Activated T-helper 1 cell treated with anti-CD3 and anti-CD28 coated beads, Interleukin-12 subunit alpha, Interleukin-12 subunit beta, Interleukin-2, Interleukin-4 antibody, amounts not matched to agents 30 ng/mL and 10 ng/mL and 1 ng/mL, durations not matched to agents 14 hours and 24 hours and 36 hours (primary cell): ENCODE results near the gene ATG5. TPM values are rescaled to one million over a fixed set of nuclear protein-coding genes. Genes with fewer than 3 reads are reported as not detected.

Source experiments
- DNase-seq: peaks from one replicate; pipeline ENCODE4 v3.0.0; 2021; ENCODE audit warnings: low spot score
- H3K27ac Mint-ChIP-seq: one replicate; pipeline ENCODE4 v1.8.0; 2021; ENCODE audit warnings: mild to moderate bottlenecking, mixed read lengths
- H3K27me3 Mint-ChIP-seq: one replicate; pipeline ENCODE4 v1.8.0; 2022; ENCODE audit warnings: mild to moderate bottlenecking, moderate library complexity, mixed read lengths; ENCODE audit not compliant: insufficient read depth
- H3K36me3 Mint-ChIP-seq: one replicate; pipeline ENCODE4 v1.8.0; 2021; ENCODE audit warnings: low read depth, mixed read lengths
- H3K4me1 Mint-ChIP-seq: one replicate; pipeline ENCODE4 v1.8.0; 2021; ENCODE audit warnings: low read depth, mixed read lengths
- H3K4me3 Mint-ChIP-seq: one replicate; pipeline ENCODE4 v1.8.0; 2021; ENCODE audit warnings: mild to moderate bottlenecking, moderate library complexity, mixed read lengths
- H3K9me3 Mint-ChIP-seq: one replicate; pipeline ENCODE4 v1.8.0; 2021; ENCODE audit warnings: mixed read lengths
- intact Hi-C: fragments of 100-400 bp; cut with micrococcal nuclease; formaldehyde crosslinking; loops from one replicate; pipeline ENCODE4 v1.15.1; 2024
- total RNA-seq: library from RNA; stranded (reverse); gene quantifications from 2 replicates; pipeline ENCODE4 v1.2.3, GENCODE V29; 2022

Gene ATG5
- total RNA-seq: 36.0 and 36.7 TPM in 2 replicates

DNA sequence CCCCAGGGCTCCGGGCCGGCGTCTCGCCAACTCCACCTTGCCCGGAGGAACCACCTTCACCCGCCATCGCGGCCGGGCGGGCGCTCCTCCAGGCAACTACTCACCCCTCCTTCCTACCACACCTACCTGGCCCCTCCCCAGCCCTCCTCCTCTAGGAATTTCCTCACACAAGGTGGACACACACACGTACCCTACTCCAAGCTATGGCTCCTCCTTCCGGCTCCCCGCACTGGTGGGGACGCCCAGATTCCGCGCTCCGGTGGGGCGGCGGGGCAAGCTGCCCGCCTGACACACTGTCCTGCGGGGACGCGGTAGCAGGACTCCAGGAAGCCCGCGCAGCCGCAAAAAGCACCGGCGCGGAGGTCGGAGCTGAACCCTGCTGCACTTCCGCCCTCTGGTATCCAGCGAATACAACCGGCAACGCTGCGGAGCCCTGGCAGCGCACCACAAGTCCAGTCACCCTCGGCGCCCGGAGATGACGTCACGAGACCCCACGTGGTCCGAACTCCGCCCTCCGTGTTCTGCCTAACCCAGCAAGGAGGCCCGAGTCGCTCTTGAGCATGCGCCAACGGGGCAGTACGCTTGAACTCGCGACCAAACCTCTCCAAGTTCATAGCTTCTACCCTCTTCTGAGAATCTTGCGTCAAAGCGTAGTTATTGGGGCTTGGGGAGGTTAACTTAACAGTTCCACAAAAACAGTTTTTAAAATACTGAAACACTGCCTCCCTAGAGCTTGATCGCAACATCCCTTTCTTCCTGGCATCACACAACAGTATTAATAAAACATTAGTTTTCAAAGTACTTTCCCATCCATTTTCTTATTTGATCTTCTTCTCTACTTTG, at the start of gene ATG5:
ATG5 (minus strand) TSS at position 425 of the 843 bp plus-strand sequence. CDS start 9,552 bp downstream, outside the sequence.
- peak within 1 kb of the TSS; percentile 98 for H3K27ac Mint-ChIP-seq
- H3K27me3 Mint-ChIP-seq: peaks cover 22% of the 10 kb centered on the region
- H3K36me3 Mint-ChIP-seq: peaks cover 19% of the 10 kb centered on the region
- DNase-seq: peak; percentile 100
- peak within 1 kb of the TSS; percentile 100 for H3K4me3 Mint-ChIP-seq
- intact Hi-C loops: loop anchor here (1.0 to 5.0 kb wide), 10 partner anchors 161 to 1631 kb away; partner anchors contain the start of genes MTRES1, PDSS2, PREP and QRSL1
- H3K4me1 Mint-ChIP-seq: peaks cover 35% of the 10 kb centered on the region
- H3K9me3 Mint-ChIP-seq: no peaks in the 10 kb centered on the region

DNA sequence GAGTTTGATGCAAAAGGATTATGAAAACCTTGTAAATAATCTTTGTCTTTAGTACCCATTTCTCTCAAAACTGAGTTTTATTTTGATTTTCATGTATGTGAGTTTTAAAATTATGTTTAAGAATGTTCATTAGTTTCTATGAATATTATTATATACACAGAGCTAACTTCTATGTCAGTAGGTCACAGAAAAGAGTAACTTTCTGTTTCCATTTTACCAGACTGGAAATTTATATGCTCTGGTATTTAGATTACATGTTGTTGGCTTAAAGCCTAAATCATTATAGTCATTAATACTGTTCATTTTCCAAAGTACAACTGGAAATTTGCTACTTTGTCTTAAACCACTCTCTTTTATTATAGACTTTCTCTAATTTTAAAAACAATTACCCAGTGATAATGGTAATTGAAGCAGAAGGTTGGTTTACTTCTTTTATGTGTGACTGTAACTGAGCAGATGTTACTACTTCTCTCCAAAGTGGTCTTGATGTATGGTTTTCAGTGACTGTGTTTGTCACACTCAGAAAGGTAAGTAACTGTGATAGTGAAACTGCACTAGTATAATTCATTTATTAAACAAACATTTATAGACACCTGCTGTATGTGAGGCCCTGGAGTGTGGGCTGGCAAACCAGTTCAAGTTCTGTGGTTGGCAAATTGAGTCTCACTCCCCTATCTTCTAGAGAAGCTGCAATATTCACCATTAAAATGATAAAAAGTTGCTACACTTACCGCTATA, 48.1 kb upstream of the ATG5 start:
- peaks cover 5% of the 10 kb centered on the region for H3K27me3 Mint-ChIP-seq
- peaks cover 17% of the 10 kb centered on the region for H3K4me1 Mint-ChIP-seq
- no peak overlapping the region for H3K4me3 Mint-ChIP-seq
- H3K9me3 Mint-ChIP-seq: no peaks in the 10 kb centered on the region
- H3K36me3 Mint-ChIP-seq: no peaks in the 10 kb centered on the region
- DNase-seq: no peak
- intact Hi-C loops: no loop called here
- H3K27ac Mint-ChIP-seq: peak overlapping the region; percentile 37

DNA sequence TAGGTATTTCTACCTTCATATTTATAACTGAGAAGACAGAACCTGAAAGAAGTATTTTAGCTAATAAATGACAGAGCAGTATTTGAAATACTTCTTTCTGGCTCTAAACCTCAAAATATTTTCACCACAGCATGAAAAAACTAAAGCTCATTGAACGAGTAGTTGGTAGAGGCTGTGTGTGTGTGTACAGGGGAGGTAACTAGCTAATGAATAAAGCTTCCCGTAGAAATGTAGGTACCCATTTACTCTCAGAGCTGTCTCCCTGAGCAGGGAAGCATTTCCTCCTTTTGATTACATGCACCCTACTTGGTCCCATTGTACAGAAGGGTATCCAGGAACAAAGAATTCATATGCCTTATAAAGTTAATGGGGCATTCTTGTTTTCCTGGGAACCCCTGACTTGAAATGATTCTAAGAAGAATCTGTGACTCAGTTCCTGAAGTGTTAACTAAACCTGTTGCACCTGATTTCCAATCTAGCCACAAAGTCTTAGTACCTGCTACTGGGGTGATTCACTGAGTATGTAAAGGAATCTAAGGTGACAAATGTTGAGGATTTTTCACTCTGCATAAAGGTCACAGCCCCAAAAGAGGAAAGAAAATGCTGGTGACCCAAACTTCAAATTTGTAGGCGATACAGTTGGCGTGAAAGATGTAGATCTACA, 47.4 kb upstream of the ATG5 start:
- no peak for DNase-seq
- peaks cover 5% of the 10 kb centered on the region for H3K27me3 Mint-ChIP-seq
- H3K36me3 Mint-ChIP-seq: no peaks in the 10 kb centered on the region
- no peaks in the 10 kb centered on the region for H3K9me3 Mint-ChIP-seq
- intact Hi-C loops: no loop called here
- peaks cover 17% of the 10 kb centered on the region for H3K4me1 Mint-ChIP-seq
- peak overlapping the region; percentile 37 for H3K27ac Mint-ChIP-seq
- no peak overlapping the region for H3K4me3 Mint-ChIP-seq

DNA sequence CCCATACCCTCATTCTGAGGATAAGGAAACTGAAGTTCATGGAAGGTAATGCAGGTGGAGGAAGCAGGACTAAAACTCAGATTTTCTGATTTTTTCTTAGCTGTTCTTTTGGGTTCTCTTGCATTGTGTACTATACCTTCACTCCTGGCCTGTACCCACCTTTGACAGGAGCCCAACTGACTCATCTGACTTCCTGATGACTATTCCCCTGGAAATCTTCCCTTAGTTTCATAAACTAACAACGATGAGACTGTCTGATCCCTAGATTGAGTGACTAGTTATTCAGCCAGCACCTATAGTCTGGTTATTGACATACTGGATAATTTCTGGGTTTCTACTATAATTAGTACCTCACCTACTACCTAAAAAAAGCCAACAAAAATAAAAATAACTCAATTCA, 45.1 kb upstream of the ATG5 start:
- no peak for DNase-seq
- no peaks in the 10 kb centered on the region for H3K9me3 Mint-ChIP-seq
- H3K4me1 Mint-ChIP-seq: peaks cover 17% of the 10 kb centered on the region
- intact Hi-C loops: no loop called here
- peaks cover 12% of the 10 kb centered on the region for H3K27me3 Mint-ChIP-seq
- H3K27ac Mint-ChIP-seq: no peak overlapping the region
- H3K36me3 Mint-ChIP-seq: no peaks in the 10 kb centered on the region
- H3K4me3 Mint-ChIP-seq: no peak overlapping the region

DNA sequence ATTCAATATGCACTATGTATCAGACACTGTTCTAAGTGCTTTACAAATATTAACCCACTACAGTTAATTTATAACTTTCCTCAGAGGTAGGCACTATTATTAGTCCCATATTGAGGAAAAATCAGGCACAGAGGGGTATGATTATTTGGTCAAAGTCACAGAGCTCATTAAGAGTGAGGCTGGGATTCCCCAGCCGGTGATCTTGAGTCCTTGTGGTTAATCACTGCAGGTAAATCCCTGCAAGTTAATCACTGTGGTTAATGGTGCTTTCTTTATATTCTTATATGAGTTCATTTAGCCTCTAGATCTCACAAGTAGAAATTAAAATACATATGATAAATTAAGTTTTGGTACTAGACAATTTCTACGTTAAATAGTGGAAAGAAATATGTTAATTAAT, 44.2 kb upstream of the ATG5 start:
- intact Hi-C loops: no loop called here
- no peaks in the 10 kb centered on the region for H3K36me3 Mint-ChIP-seq
- H3K27me3 Mint-ChIP-seq: peaks cover 12% of the 10 kb centered on the region
- no peak for DNase-seq
- no peak overlapping the region for H3K4me3 Mint-ChIP-seq
- H3K27ac Mint-ChIP-seq: no peak overlapping the region
- H3K4me1 Mint-ChIP-seq: peaks cover 17% of the 10 kb centered on the region
- no peaks in the 10 kb centered on the region for H3K9me3 Mint-ChIP-seq

DNA sequence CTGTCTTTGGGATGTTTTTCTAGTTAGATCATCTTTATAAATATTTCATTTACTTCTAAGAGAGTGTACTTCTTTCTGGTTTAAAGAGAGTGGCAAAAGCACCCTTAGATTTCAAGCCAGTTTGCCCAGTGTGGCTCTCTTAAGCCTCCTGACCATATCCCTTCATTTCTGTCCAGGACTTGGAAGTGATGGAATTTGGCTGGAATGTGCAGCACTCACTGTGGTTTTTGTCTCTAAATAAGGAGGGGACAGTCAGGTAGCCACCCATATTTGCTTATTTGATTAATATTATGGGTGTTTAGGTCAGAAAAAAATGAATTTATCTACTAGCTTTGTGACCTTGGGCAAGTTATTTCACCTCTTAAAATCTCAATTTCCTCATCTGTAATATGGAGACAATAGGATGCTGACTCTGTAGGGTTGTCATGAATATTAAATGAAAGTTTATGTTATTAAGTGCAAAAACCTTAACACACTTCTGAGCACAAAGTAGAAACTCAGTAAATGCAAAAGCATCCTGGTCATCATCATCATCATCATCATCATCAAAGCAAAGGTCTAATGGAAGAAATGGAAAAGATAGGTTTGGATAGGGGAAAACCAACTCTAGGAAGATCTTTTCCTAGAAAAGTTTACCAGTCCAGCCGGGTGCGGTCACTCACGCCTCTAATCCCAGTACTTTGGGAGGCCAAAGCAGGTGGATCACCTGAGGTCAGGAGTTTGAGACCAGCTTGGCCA, 38.0 kb upstream of the ATG5 start:
- no peak overlapping the region for H3K4me3 Mint-ChIP-seq

DNA sequence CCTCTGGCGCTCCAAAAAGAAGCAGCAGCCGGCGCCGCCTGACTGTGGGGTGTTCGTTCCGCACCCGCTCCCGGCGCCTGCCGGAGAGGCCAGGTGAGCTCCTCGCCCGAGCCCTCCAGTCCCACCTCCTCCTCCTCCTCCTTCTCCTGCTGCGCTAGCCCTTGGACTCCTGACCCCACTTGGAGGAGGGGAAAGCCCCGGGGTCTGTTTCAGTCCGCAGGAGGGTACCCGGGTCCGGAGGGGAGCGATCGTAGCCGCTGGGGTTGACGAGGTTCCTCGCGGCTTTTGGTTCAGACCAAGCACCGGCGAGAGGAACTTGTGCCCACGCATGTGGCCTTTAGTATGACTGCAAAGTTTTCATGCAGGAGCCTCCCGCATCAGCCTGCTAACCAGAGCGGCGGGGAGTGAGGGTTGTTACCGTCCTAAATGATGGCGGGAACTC, 35.5 kb upstream of the ATG5 start:
- no peaks in the 10 kb centered on the region for H3K9me3 Mint-ChIP-seq
- intact Hi-C loops: loop anchor here (5.0 kb wide), 2 partner anchors 81 to 206 kb away; no protein-coding TSS in a partner anchor
- H3K4me3 Mint-ChIP-seq: peak overlapping the region; percentile 81
- peaks cover 56% of the 10 kb centered on the region for H3K27me3 Mint-ChIP-seq
- H3K36me3 Mint-ChIP-seq: no peaks in the 10 kb centered on the region
- no peak for DNase-seq
- H3K27ac Mint-ChIP-seq: no peak overlapping the region
- H3K4me1 Mint-ChIP-seq: peaks cover 10% of the 10 kb centered on the region

More for the DNA sequence above, 38.0 kb upstream of the ATG5 start:
- no peaks in the 10 kb centered on the region for H3K9me3 Mint-ChIP-seq
- intact Hi-C loops: loop anchor here (5.0 kb wide), 2 partner anchors 79 to 204 kb away; no protein-coding TSS in a partner anchor
- no peaks in the 10 kb centered on the region for H3K36me3 Mint-ChIP-seq
- H3K27me3 Mint-ChIP-seq: peaks cover 48% of the 10 kb centered on the region
- DNase-seq: no peak
- peaks cover 10% of the 10 kb centered on the region for H3K4me1 Mint-ChIP-seq
- peak overlapping the region; percentile 16 for H3K27ac Mint-ChIP-seq

DNA sequence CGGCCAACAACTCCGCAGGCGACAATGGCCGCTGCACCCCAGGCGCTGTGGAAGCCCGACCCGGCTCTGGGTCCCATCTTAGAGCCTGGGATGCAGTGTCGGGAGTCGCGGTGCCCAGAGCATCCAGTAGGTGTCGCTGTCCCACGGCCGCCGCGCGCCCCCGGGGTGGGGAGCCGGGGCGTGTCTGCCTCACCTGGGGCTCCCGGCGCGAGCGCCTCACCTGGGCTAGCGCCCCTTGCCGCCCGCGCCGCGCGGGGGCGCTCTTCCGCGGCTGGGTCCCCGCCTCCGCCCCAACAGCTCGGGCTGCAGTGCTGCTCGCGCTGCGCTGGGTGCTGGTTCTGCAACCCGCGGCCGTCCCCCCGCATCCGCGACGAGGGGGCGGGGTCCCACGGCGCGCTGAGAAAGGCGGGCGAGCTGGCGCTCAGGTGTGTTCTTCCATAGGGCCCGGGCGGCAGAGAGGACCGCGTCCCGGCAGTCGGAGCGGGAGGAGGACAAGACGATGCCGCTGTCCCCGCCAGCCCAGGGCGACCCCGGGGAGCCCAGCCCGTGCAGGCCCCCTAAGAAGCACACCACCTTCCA, 34.9 kb upstream of the ATG5 start, which contains the start of gene CRYBG1:
CRYBG1 (plus strand) TSS at position 308 of the 579 bp plus-strand sequence; CDS start at position 500, 192 bp downstream.
- H3K27me3 Mint-ChIP-seq: peaks cover 61% of the 10 kb centered on the region
- intact Hi-C loops: loop anchor here (5.0 kb wide), 2 partner anchors 82 to 207 kb away; no protein-coding TSS in a partner anchor

DNA sequence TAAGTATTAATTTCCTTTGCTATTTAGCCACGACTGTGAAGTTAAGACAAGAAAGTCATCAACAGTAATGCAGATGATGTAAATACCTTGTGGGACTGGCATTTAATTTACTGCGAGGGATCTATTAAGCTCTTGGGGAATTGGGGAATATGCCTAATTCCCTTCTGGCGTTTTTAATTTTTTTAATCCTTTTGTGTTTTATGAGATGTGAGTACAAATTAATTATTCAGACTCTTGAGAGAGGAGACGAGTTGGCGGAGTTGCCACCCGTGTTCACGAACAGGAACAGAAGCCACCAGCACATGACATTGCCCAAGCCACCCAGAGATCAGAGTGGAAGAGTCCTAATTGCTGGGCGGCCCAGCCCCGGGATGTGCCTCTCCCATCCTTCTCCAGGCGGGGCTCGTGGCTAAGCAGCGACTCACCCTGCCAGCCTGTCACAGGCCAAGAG, 34.4 kb upstream of the ATG5 start:
- DNase-seq: no peak
- H3K9me3 Mint-ChIP-seq: no peaks in the 10 kb centered on the region
- intact Hi-C loops: loop anchor here (5.0 kb wide), 2 partner anchors 82 to 207 kb away; no protein-coding TSS in a partner anchor

More for the DNA sequence above, 34.9 kb upstream of the ATG5 start, which contains the start of gene CRYBG1:
- Mint-ChIP-seq H3K4me1 (peaks cover 10% of the 10 kb centered on the region), H3K36me3 (no peaks in the 10 kb centered on the region), H3K27ac (no peak within 1 kb of the TSS), H3K9me3 (no peaks in the 10 kb centered on the region), H3K4me3 (peak within 1 kb of the TSS; percentile 81)
- peak; percentile 52 for DNase-seq

DNA sequence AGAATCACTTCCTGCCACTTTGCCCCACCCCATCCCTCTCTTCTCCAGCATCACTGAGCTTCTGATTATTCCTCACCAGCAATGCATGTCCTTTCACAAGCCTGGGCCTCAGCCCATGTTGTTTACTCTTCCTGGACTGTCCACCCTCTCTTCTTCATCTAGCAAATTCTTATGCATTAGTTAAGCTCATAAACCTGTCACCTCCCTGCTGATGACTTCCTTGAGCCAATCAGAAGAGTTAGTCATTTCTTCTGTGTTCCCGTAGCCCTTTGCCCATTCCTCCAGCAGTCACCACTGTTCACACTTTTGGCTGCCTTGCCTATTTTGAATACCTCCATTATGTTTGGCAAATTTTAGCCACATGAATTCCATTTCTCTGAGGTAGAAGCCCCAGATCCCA, 30.8 kb upstream of the ATG5 start:
- Mint-ChIP-seq H3K36me3 (no peaks in the 10 kb centered on the region), H3K9me3 (no peaks in the 10 kb centered on the region)
- intact Hi-C loops: no loop called here

More for the DNA sequence above, 34.4 kb upstream of the ATG5 start:
- Mint-ChIP-seq H3K27me3 (peaks cover 63% of the 10 kb centered on the region), H3K4me3 (peak overlapping the region; percentile 60), H3K27ac (no peak overlapping the region), H3K36me3 (no peaks in the 10 kb centered on the region), H3K4me1 (peaks cover 10% of the 10 kb centered on the region)

DNA sequence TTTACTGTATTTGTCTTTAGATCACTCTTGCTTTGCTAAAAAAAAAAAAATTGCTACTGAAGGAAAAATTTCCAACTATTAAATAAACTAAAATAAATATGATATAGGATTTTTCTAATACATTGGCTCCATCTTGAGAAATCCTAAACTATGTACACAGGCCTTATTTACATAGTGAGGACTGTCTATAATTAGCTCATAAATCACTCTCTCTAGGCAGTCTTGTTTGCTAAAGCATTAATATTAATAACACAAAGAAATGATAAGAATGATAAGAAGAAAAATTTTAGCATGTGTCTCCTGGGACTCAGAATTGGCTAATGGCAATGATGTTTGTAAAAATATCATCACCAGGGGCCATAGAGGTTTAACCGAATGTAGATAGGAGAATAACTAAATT, 21.7 kb upstream of the ATG5 start:
- intact Hi-C loops: no loop called here
- H3K4me1 Mint-ChIP-seq: no peaks in the 10 kb centered on the region
- no peaks in the 10 kb centered on the region for H3K9me3 Mint-ChIP-seq
- DNase-seq: no peak
- no peaks in the 10 kb centered on the region for H3K36me3 Mint-ChIP-seq
- no peak overlapping the region for H3K27ac Mint-ChIP-seq
- no peak overlapping the region for H3K4me3 Mint-ChIP-seq
- peaks cover 14% of the 10 kb centered on the region for H3K27me3 Mint-ChIP-seq

More for the DNA sequence above, 30.8 kb upstream of the ATG5 start:
- DNase-seq: no peak
- H3K27ac Mint-ChIP-seq: no peak overlapping the region
- no peak overlapping the region for H3K4me3 Mint-ChIP-seq
- peaks cover 9% of the 10 kb centered on the region for H3K4me1 Mint-ChIP-seq
- H3K27me3 Mint-ChIP-seq: peaks cover 64% of the 10 kb centered on the region
